DOHH2 (cell line): ENCODE measurements around the gene VEGFA.

Source experiments
- H3F3A ChIP-seq: fragments of 200-600 bp; sonication (generic), shearing (Covaris generic); 2 replicates; pipeline ENCODE4 v1.6.0; 2016; ENCODE audit warnings: antibody characterized with exemption, mild to moderate bottlenecking; ENCODE audit not compliant: control insufficient read depth, insufficient read depth
- H3K27ac ChIP-seq: fragments of 200-600 bp; sonication (generic); 2 replicates; pipeline ENCODE4 v1.5.1; 2014; ENCODE audit warnings: low read depth, mild to moderate bottlenecking, low read length, moderate library complexity
- H3K27me3 ChIP-seq: fragments of 200-600 bp; sonication (generic); 2 replicates; pipeline ENCODE4 v1.6.1; 2014; ENCODE audit warnings: mild to moderate bottlenecking, low read length, mixed read lengths; ENCODE audit not compliant: control insufficient read depth
- H3K36me3 ChIP-seq: fragments of 200-600 bp; sonication (generic); 2 replicates; pipeline ENCODE4 v1.6.1; 2014; ENCODE audit warnings: mild to moderate bottlenecking, low read length, moderate library complexity, mixed read lengths; ENCODE audit not compliant: control insufficient read depth
- H3K4me1 ChIP-seq: fragments of 200-600 bp; sonication (generic); 2 replicates; pipeline ENCODE4 v1.6.1; 2014; ENCODE audit warnings: mild to moderate bottlenecking, low read length, mixed read lengths; ENCODE audit not compliant: control insufficient read depth
- H3K4me2 ChIP-seq: fragments of 200-600 bp; sonication (generic); 2 replicates; pipeline ENCODE4 v1.6.0; 2014; ENCODE audit warnings: mild to moderate bottlenecking, low read length, moderate library complexity
- H3K4me3 ChIP-seq: fragments of 200-600 bp; sonication (generic); 2 replicates; pipeline ENCODE4 v1.5.1; 2014; ENCODE audit warnings: mild to moderate bottlenecking, low read length, mixed read lengths
- H3K79me2 ChIP-seq: fragments of 200-600 bp; sonication (generic); 2 replicates; pipeline ENCODE4 v1.6.1; 2014; ENCODE audit warnings: mild to moderate bottlenecking, low read length, mixed read lengths; ENCODE audit not compliant: control insufficient read depth
- H3K9me2 ChIP-seq: fragments of 200-600 bp; sonication (generic); replicated peaks from 2 replicates; pipeline ENCODE4 v1.6.1; 2014; ENCODE audit warnings: mild to moderate bottlenecking, low read length, mixed read lengths; ENCODE audit not compliant: control insufficient read depth
- H3K9me3 ChIP-seq: fragments of 200-600 bp; sonication (generic); 2 replicates; pipeline ENCODE4 v1.6.1; 2014; ENCODE audit warnings: antibody characterized with exemption, low read length, mixed read lengths; ENCODE audit not compliant: control insufficient read depth, insufficient read depth
- H4K20me1 ChIP-seq: fragments of 200-600 bp; sonication (generic); 2 replicates; pipeline ENCODE4 v1.6.0; 2014; ENCODE audit warnings: low read depth, mild to moderate bottlenecking, antibody characterized with exemption, low read length, moderate library complexity; ENCODE audit not compliant: control insufficient read depth, insufficient read depth
- CTCF ChIP-seq: fragments of 200-600 bp; sonication (generic); IDR thresholded peaks from one replicate; pipeline ENCODE4 v1.5.1; 2014; ENCODE audit warnings: antibody characterized with exemption, mild to moderate bottlenecking, low read depth, low read length; ENCODE audit not compliant: poor library complexity, severe bottlenecking
- EZH2phosphoT487 ChIP-seq: fragments of 200-600 bp; sonication (generic); IDR thresholded peaks from 2 replicates; pipeline ENCODE4 v1.6.1; 2017; ENCODE audit warnings: borderline replicate concordance, mild to moderate bottlenecking, antibody characterized with exemption, low read length, moderate library complexity, mixed read lengths

Gene VEGFA

GRCh38 chr6:43781941-43782704 lies 12.1 kb downstream of the VEGFA start:
- Histone ChIP-seq H3K9me2 (no peaks in the 10 kb centered on the region), H3K4me2 (no peak overlapping the region), H4K20me1 (peaks cover 5% of the 10 kb centered on the region; the same call in 1 of the 2 replicates), H3K27ac (no peak overlapping the region), H3K79me2 (no peaks in the 10 kb centered on the region), H3K4me3 (no peak overlapping the region), H3F3A (0 out of 2 replicates have a peak, but pooled peaks cover 4% of the 10 kb centered on the region), H3K36me3 (peaks cover 76% of the 10 kb centered on the region), H3K9me3 (no peaks in the 10 kb centered on the region), H3K4me1 (no peaks in the 10 kb centered on the region), H3K27me3 (no peaks in the 10 kb centered on the region)
- TF ChIP-seq EZH2phosphoT487 (no peak), CTCF (no peak)

GRCh38 chr6:43782764-43783513 lies 12.9 kb downstream of the VEGFA start:
- H3K4me3 ChIP-seq = no peak overlapping the region
- peaks cover 5% of the 10 kb centered on the region; the same call in 1 of the 2 replicates for H4K20me1 ChIP-seq
- H3K4me2 ChIP-seq = no peak overlapping the region
- H3K36me3 ChIP-seq = peaks cover 68% of the 10 kb centered on the region
- H3K9me2 ChIP-seq = no peaks in the 10 kb centered on the region
- TF ChIP-seq CTCF (no peak), EZH2phosphoT487 (no peak)
- no peak overlapping the region for H3K27ac ChIP-seq
- no peaks in the 10 kb centered on the region for H3K4me1 ChIP-seq
- H3K27me3 ChIP-seq = no peaks in the 10 kb centered on the region
- no peaks in the 10 kb centered on the region for H3K79me2 ChIP-seq
- no peaks in the 10 kb centered on the region for H3K9me3 ChIP-seq
- 0 out of 2 replicates have a peak, but pooled peaks cover 4% of the 10 kb centered on the region for H3F3A ChIP-seq

GRCh38 chr6:43784049-43784855 lies 14.2 kb downstream of the VEGFA start:
- H3K27ac ChIP-seq = no peak overlapping the region
- no peaks in the 10 kb centered on the region; the same call in 1 of the 2 replicates for H4K20me1 ChIP-seq
- H3K36me3 ChIP-seq = peaks cover 55% of the 10 kb centered on the region
- no peaks in the 10 kb centered on the region for H3K27me3 ChIP-seq
- no peak overlapping the region for H3K4me3 ChIP-seq
- no peaks in the 10 kb centered on the region for H3K9me3 ChIP-seq
- TF ChIP-seq EZH2phosphoT487 = no peak
- no peak for TF ChIP-seq CTCF
- 0 out of 2 replicates have a peak, but pooled peaks cover 4% of the 10 kb centered on the region for H3F3A ChIP-seq
- H3K79me2 ChIP-seq = no peaks in the 10 kb centered on the region
- no peak overlapping the region for H3K4me2 ChIP-seq
- H3K4me1 ChIP-seq = no peaks in the 10 kb centered on the region
- H3K9me2 ChIP-seq = no peaks in the 10 kb centered on the region
